ENCODE data around the gene MBNL3. TPM values are rescaled to one million over a fixed set of nuclear protein-coding genes. Genes with fewer than 3 reads are reported as not detected.

MBNL3 gene
- total RNA-seq, 6 experiments from 2014 or later: 0.17 to 0.66 (median 0.38) TPM

GRCh38 chrX:132433551-132433950 is 55.3 kb downstream of the MBNL3 start:
- no peaks in the 10 kb centered on the region for H3K4me1 Mint-ChIP-seq (ENCODE audit: low read depth)
- H3K27me3 Mint-ChIP-seq (ENCODE audit: insufficient read depth): no peaks in the 10 kb centered on the region
- no peak for TF ChIP-seq CTCF (IDR thresholded peaks at IDR 0.05)

GRCh38 chrX:132433001-132433400 is 55.8 kb downstream of the MBNL3 start:
- no peak overlapping the region for H3K4me3 Mint-ChIP-seq
- H3K27me3 Mint-ChIP-seq (ENCODE audit: insufficient read depth): no peaks in the 10 kb centered on the region
- no peak for DNase-seq
- H3K36me3 Mint-ChIP-seq (ENCODE audit: low read depth): no peaks in the 10 kb centered on the region
- TF ChIP-seq CTCF (IDR thresholded peaks at IDR 0.05): no peak
- H3K4me1 Mint-ChIP-seq (ENCODE audit: low read depth): no peaks in the 10 kb centered on the region
- no peaks in the 10 kb centered on the region for H3K9me3 Mint-ChIP-seq
- no peak overlapping the region for H3K27ac Mint-ChIP-seq

More at GRCh38 chrX:132433551-132433950, 55.3 kb downstream of the MBNL3 start:
- H3K36me3 Mint-ChIP-seq (ENCODE audit: low read depth): no peaks in the 10 kb centered on the region
- no peak for DNase-seq
- no peak overlapping the region for H3K27ac Mint-ChIP-seq
- H3K4me3 Mint-ChIP-seq: no peak overlapping the region
- no peaks in the 10 kb centered on the region for H3K9me3 Mint-ChIP-seq

GRCh38 chrX:132428896-132429295 is 59.9 kb downstream of the MBNL3 start:
- Mint-ChIP-seq H3K9me3 (no peaks in the 10 kb centered on the region), H3K27me3 (ENCODE audit: insufficient read depth) (no peaks in the 10 kb centered on the region), H3K27ac (no peak overlapping the region), H3K4me1 (ENCODE audit: low read depth) (peaks cover 6% of the 10 kb centered on the region; the same call in 1 of the 2 replicates), H3K4me3 (no peak overlapping the region), H3K36me3 (ENCODE audit: low read depth) (no peaks in the 10 kb centered on the region)
- no peak for DNase-seq
- no peak for TF ChIP-seq CTCF (IDR thresholded peaks at IDR 0.05)

GRCh38 chrX:132426695-132427281 is 62.0 kb downstream of the MBNL3 start:
- Mint-ChIP-seq H3K36me3 (ENCODE audit: low read depth) (no peaks in the 10 kb centered on the region), H3K4me1 (ENCODE audit: low read depth) (peaks cover 6% of the 10 kb centered on the region; the same call in 1 of the 2 replicates), H3K27ac (no peak overlapping the region), H3K4me3 (no peak overlapping the region), H3K9me3 (no peaks in the 10 kb centered on the region), H3K27me3 (ENCODE audit: insufficient read depth) (no peaks in the 10 kb centered on the region; the same call in 1 of the 2 replicates)
- TF ChIP-seq CTCF (IDR thresholded peaks at IDR 0.05): no peak
- peak; percentile 1 for DNase-seq

- TF ChIP-seq CTCF (IDR thresholded peaks at IDR 0.05): no peak
- no peaks in the 10 kb centered on the region; the same call in 1 of the 2 replicates for H3K27me3 Mint-ChIP-seq (ENCODE audit: insufficient read depth)
- no peaks in the 10 kb centered on the region for H3K36me3 Mint-ChIP-seq (ENCODE audit: low read depth)
- no peak overlapping the region for H3K27ac Mint-ChIP-seq
- H3K4me1 Mint-ChIP-seq (ENCODE audit: low read depth): peaks cover 6% of the 10 kb centered on the region; the same call in 1 of the 2 replicates
- DNase-seq: no peak
- no peaks in the 10 kb centered on the region for H3K9me3 Mint-ChIP-seq
- H3K4me3 Mint-ChIP-seq: no peak overlapping the region
Measured at GRCh38 chrX:132425744-132426318, 63.0 kb downstream of the MBNL3 start.

Data from HFFc6 (cell line).